SU-DHL-6 (cell line): Measurements from ENCODE around the gene MBP.

ENCODE experiments used
- EZH2phosphoT487 ChIP-seq: fragments of 200-600 bp; sonication (generic), shearing (Covaris generic); conservative IDR thresholded peaks from 2 replicates; pipeline ENCODE4 v1.6.1; 2018; ENCODE audit warnings: mild to moderate bottlenecking, antibody characterized with exemption, low read length, moderate library complexity, mixed read lengths
- TF ChIP-seq, protein P1 (sequence below): fragments of 200-600 bp; sonication (generic); IDR thresholded peaks from one replicate; pipeline ENCODE4 v1.5.1; 2017; ENCODE audit warnings: antibody characterized with exemption, mild to moderate bottlenecking, low read length, moderate library complexity; ENCODE audit not compliant: insufficient read depth, poor library complexity, severe bottlenecking

GRCh38 chr18:77181950-77182707 lies 49.5 kb upstream of the MBP start:
- TF ChIP-seq, protein P1, sequence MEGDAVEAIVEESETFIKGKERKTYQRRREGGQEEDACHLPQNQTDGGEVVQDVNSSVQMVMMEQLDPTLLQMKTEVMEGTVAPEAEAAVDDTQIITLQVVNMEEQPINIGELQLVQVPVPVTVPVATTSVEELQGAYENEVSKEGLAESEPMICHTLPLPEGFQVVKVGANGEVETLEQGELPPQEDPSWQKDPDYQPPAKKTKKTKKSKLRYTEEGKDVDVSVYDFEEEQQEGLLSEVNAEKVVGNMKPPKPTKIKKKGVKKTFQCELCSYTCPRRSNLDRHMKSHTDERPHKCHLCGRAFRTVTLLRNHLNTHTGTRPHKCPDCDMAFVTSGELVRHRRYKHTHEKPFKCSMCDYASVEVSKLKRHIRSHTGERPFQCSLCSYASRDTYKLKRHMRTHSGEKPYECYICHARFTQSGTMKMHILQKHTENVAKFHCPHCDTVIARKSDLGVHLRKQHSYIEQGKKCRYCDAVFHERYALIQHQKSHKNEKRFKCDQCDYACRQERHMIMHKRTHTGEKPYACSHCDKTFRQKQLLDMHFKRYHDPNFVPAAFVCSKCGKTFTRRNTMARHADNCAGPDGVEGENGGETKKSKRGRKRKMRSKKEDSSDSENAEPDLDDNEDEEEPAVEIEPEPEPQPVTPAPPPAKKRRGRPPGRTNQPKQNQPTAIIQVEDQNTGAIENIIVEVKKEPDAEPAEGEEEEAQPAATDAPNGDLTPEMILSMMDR = no peak
- no peak for TF ChIP-seq EZH2phosphoT487
